ENCODE results near the gene NUP98.

- TF ChIP-seq CTCF (IDR thresholded peaks at IDR 0.05 in 4 of 5, conservative IDR thresholded peaks at IDR 0.05 in 1 of 5) = no peak
- no peak for TF ChIP-seq POLR2A (IDR thresholded peaks at IDR 0.05)
These were observed 118.3 kb downstream of the NUP98 start for GRCh38 chr11:3679077-3679476.

Measured in gastrocnemius medialis (tissue), 4 donors.